Measurements from ENCODE around the gene PTPN1.

The PTPN1 gene

DNA sequence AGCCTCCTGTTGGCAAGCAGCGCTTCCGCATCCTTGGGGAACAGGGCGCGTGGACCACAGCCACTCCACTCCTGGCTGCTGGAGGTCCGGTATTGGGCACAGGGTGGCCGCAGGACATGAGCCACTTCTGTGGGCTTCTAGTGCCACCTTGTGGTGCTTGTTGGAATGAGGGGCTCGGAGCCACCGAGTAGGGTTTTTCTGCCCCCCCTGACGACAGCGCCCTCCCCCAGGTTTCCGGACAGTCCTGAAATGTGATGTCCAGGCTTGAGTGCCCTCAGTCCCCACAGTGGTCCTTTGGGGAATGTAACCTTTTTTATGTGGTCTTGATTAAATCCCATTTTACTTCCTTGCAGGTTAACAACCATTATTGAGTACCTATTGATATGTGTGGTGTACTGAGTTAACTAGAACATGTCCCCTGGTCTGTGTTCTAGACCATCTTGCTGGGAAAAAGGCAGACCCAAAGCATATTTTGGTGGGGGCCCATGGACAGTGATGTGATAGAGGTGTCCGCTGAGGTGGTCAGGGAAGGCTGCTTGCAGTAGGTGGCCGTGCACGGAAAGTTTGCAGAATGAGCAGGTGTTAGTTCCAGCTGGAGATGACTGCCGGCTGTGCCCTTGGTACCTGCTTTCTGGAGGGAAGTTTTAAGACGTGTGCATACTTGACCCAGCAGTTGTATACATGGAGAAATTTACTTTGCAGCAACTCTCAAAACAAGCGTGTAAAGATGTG lies 70.0 kb downstream of the PTPN1 start:
- no peak overlapping the region for H3K4me3 ChIP-seq (ENCODE audit: low read length)
- H3K27me3 ChIP-seq (ENCODE audit: control insufficient read depth, insufficient read depth, low read length): no peaks in the 10 kb centered on the region
- H3K9me3 ChIP-seq (ENCODE audit: control insufficient read depth, low read length): no peaks in the 10 kb centered on the region
- peaks cover 16% of the 10 kb centered on the region for H3K4me1 ChIP-seq (ENCODE audit: control insufficient read depth, insufficient read depth, low read length)
- H3K36me3 ChIP-seq (ENCODE audit: control insufficient read depth, insufficient read depth, low read length): peaks cover 14% of the 10 kb centered on the region
- H3K9ac ChIP-seq (ENCODE audit: low read length): no peak overlapping the region

DNA sequence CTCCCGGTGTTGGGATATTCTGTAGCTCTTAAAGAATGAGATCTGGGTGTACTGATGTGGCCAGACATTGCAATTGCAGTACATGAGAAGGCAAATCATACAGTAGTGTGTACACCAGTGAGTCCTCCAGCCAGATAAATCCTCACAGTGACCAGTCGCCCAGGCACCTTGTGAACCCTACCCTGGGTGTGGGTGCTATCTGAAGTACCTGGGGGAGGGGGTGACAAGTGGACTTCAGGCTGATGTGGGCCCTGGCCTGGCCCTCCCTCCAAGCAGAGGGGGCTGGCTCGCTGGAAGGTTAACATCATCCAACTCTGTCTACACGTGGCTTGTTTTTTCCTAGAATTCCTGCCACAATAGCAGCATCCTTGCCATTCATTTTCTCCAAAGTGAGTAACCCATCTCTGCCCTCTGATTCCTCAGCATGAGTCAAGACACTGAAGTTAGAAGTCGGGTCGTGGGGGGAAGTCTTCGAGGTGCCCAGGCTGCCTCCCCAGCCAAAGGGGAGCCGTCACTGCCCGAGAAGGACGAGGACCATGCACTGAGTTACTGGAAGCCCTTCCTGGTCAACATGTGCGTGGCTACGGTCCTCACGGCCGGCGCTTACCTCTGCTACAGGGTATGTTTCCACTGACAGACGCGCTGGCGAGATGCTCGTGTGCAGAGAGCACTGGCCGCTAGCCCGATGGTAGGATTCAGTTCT lies 70.8 kb downstream of the PTPN1 start:
- H3K9ac ChIP-seq (ENCODE audit: low read length): no peak overlapping the region
- H3K27me3 ChIP-seq (ENCODE audit: control insufficient read depth, insufficient read depth, low read length): no peaks in the 10 kb centered on the region
- H3K9me3 ChIP-seq (ENCODE audit: control insufficient read depth, low read length): no peaks in the 10 kb centered on the region
- no peak overlapping the region for H3K4me3 ChIP-seq (ENCODE audit: low read length)
- peaks cover 14% of the 10 kb centered on the region for H3K36me3 ChIP-seq (ENCODE audit: control insufficient read depth, insufficient read depth, low read length)
- H3K4me1 ChIP-seq (ENCODE audit: control insufficient read depth, insufficient read depth, low read length): peaks cover 16% of the 10 kb centered on the region

DNA sequence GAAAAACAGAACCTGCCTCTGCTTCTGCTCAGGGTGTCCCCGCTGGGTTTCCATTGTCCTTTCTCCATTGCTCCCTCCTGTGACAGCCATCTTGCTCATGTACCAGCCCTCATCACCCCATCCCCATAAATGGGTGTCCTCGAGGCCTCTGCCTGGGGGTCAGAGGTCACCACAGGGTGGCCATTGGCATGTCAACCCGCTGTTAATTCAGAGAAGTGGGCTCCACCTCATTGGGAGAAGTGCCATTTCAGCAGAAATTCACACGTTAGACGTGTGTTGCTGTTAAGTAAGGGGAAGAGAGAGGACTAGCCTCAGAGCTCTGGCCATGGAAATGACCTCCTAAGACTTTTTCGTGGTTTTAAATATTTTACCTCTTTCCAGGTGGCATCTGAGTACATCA lies 71.9 kb downstream of the PTPN1 start:
- Histone ChIP-seq H3K36me3 (ENCODE audit: control insufficient read depth, insufficient read depth, low read length) (peaks cover 14% of the 10 kb centered on the region), H3K4me3 (ENCODE audit: low read length) (no peak overlapping the region), H3K9ac (ENCODE audit: low read length) (no peak overlapping the region), H3K4me1 (ENCODE audit: control insufficient read depth, insufficient read depth, low read length) (peaks cover 14% of the 10 kb centered on the region), H3K9me3 (ENCODE audit: control insufficient read depth, low read length) (no peaks in the 10 kb centered on the region), H3K27me3 (ENCODE audit: control insufficient read depth, insufficient read depth, low read length) (no peaks in the 10 kb centered on the region)

DNA sequence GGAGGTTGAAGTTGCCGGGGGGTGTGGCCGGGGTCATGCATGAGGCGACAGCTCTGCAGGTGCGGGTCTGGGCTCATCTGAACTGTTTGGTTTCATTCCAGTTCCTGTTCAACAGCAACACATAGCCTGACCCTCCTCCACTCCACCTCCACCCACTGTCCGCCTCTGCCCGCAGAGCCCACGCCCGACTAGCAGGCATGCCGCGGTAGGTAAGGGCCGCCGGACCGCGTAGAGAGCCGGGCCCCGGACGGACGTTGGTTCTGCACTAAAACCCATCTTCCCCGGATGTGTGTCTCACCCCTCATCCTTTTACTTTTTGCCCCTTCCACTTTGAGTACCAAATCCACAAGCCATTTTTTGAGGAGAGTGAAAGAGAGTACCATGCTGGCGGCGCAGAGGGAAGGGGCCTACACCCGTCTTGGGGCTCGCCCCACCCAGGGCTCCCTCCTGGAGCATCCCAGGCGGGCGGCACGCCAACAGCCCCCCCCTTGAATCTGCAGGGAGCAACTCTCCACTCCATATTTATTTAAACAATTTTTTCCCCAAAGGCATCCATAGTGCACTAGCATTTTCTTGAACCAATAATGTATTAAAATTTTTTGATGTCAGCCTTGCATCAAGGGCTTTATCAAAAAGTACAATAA lies 72.5 kb downstream of the PTPN1 start:
- Histone ChIP-seq H3K36me3 (ENCODE audit: control insufficient read depth, insufficient read depth, low read length) (peaks cover 14% of the 10 kb centered on the region), H3K4me3 (ENCODE audit: low read length) (no peak overlapping the region), H3K9ac (ENCODE audit: low read length) (no peak overlapping the region), H3K4me1 (ENCODE audit: control insufficient read depth, insufficient read depth, low read length) (peaks cover 8% of the 10 kb centered on the region), H3K9me3 (ENCODE audit: control insufficient read depth, low read length) (no peaks in the 10 kb centered on the region), H3K27me3 (ENCODE audit: control insufficient read depth, insufficient read depth, low read length) (no peaks in the 10 kb centered on the region)

DNA sequence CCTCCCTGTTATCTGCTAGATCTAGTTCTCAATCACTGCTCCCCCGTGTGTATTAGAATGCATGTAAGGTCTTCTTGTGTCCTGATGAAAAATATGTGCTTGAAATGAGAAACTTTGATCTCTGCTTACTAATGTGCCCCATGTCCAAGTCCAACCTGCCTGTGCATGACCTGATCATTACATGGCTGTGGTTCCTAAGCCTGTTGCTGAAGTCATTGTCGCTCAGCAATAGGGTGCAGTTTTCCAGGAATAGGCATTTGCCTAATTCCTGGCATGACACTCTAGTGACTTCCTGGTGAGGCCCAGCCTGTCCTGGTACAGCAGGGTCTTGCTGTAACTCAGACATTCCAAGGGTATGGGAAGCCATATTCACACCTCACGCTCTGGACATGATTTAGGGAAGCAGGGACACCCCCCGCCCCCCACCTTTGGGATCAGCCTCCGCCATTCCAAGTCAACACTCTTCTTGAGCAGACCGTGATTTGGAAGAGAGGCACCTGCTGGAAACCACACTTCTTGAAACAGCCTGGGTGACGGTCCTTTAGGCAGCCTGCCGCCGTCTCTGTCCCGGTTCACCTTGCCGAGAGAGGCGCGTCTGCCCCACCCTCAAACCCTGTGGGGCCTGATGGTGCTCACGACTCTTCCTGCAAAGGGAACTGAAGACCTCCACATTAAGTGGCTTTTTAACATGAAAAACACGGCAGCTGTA lies 73.4 kb downstream of the PTPN1 start:
- Histone ChIP-seq H3K36me3 (ENCODE audit: control insufficient read depth, insufficient read depth, low read length) (peaks cover 10% of the 10 kb centered on the region), H3K9ac (ENCODE audit: low read length) (no peak overlapping the region), H3K27me3 (ENCODE audit: control insufficient read depth, insufficient read depth, low read length) (no peaks in the 10 kb centered on the region), H3K9me3 (ENCODE audit: control insufficient read depth, low read length) (no peaks in the 10 kb centered on the region), H3K4me3 (ENCODE audit: low read length) (no peak overlapping the region), H3K4me1 (ENCODE audit: control insufficient read depth, insufficient read depth, low read length) (peaks cover 4% of the 10 kb centered on the region)

DNA sequence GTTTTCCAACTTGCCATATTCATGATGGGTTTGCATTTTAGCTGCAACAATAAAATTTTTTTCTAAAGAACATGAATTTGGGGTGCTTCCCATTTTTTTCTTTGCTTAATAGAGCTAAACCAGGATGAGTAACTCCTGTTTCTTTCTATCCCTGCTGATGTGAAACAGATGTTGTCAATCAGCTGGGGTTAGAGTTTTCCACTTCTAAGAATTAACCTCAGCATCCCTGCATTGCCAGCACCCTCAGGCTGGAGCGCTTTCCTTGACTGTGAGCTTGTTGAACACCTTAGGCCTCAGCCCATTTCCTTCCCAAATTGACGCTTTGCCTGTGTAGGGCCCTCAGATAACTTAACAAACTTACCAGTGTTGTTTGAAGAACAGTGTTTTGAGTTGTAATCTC lies 74.5 kb downstream of the PTPN1 start:
- H3K36me3 ChIP-seq (ENCODE audit: control insufficient read depth, insufficient read depth, low read length): peaks cover 2% of the 10 kb centered on the region
- H3K4me3 ChIP-seq (ENCODE audit: low read length): no peak overlapping the region
- peaks cover 2% of the 10 kb centered on the region for H3K4me1 ChIP-seq (ENCODE audit: control insufficient read depth, insufficient read depth, low read length)

DNA sequence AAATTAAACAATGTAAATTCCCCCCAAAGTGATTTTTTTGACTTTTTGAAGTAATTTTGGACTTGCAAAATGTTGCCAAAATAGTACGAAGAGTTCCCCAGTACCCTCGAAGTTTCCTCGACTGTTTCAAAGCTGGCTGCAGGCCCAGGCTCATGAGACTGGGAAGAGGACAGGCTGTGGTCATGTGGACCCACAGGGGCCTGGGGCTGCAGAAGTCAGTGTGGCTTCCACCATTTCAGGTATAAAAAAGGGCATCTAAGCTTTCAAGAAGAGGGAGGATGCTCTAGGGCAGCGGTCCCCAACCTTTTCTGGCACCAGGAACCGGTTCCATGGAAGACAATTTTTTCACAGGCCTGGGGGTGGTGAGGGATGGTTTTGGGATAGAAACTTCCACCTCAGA lies 75.0 kb downstream of the PTPN1 start:
- Histone ChIP-seq H3K9ac (ENCODE audit: low read length) (no peak overlapping the region), H3K4me1 (ENCODE audit: control insufficient read depth, insufficient read depth, low read length) (no peaks in the 10 kb centered on the region), H3K4me3 (ENCODE audit: low read length) (no peak overlapping the region), H3K36me3 (ENCODE audit: control insufficient read depth, insufficient read depth, low read length) (no peaks in the 10 kb centered on the region), H3K9me3 (ENCODE audit: control insufficient read depth, low read length) (no peaks in the 10 kb centered on the region), H3K27me3 (ENCODE audit: control insufficient read depth, insufficient read depth, low read length) (no peaks in the 10 kb centered on the region)

More for the DNA sequence above, 74.5 kb downstream of the PTPN1 start:
- Histone ChIP-seq H3K9me3 (ENCODE audit: control insufficient read depth, low read length) (no peaks in the 10 kb centered on the region), H3K9ac (ENCODE audit: low read length) (no peak overlapping the region), H3K27me3 (ENCODE audit: control insufficient read depth, insufficient read depth, low read length) (no peaks in the 10 kb centered on the region)

DNA sequence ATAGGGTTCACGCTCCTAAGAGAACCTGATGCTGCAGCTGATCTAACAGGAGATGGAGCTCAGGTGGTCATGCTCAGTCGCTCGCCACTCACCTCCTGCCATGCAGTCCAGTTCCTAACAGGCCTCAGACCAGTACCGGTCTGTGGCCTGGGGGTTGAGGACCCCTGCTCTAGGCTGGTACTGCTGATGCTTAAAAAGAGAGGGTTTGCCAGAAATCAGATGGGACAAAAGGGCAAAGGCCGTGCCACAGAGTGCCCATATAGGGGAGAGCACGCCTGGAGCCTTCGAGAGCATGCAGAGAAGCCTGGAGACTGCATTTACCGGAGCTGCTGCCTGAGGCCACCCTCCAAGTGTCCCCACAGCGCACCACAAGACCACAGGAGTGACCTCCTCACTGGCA lies 75.5 kb downstream of the PTPN1 start:
- no peaks in the 10 kb centered on the region for H3K4me1 ChIP-seq (ENCODE audit: control insufficient read depth, insufficient read depth, low read length)
- H3K9me3 ChIP-seq (ENCODE audit: control insufficient read depth, low read length): no peaks in the 10 kb centered on the region
- H3K9ac ChIP-seq (ENCODE audit: low read length): no peak overlapping the region
- no peaks in the 10 kb centered on the region for H3K27me3 ChIP-seq (ENCODE audit: control insufficient read depth, insufficient read depth, low read length)
- H3K36me3 ChIP-seq (ENCODE audit: control insufficient read depth, insufficient read depth, low read length): no peaks in the 10 kb centered on the region
- no peak overlapping the region for H3K4me3 ChIP-seq (ENCODE audit: low read length)

DNA sequence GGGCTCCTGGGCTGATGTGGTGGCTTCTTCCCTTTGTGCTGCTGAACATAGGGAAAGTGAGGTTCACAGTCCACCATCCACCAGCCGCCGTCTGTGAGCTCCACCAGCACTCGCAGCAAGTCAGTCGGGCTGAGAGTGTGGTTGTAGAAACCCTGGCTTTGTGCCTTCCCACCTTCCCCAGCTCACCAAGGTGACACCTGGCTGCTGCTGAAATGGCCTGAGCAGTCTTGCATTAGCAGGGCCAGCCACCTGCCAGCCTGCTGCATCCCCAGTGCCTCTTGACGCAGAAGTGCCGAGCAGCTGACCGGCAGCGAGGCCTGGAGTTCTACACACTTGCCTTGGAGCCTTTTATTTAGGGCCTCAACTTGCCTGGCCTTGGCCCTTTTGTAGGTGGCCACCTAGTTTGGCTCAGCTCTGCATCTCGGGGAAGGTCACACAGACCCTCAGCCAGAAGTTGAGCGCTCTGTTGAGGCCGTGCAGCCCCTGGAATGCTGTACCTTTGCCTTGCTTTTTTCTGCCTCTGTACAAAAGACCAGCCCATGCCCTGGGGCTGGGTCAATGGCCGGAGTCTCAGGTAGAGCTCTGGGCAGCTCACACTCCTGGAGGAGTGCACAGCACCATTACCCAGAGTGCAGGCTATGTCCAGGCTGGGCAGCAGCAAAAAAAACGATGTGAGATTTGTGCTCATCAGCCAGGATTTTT lies 76.5 kb downstream of the PTPN1 start:
- H3K4me3 ChIP-seq (ENCODE audit: low read length): no peak overlapping the region
- no peaks in the 10 kb centered on the region for H3K36me3 ChIP-seq (ENCODE audit: control insufficient read depth, insufficient read depth, low read length)
- no peaks in the 10 kb centered on the region for H3K4me1 ChIP-seq (ENCODE audit: control insufficient read depth, insufficient read depth, low read length)
- H3K9ac ChIP-seq (ENCODE audit: low read length): no peak overlapping the region
- H3K9me3 ChIP-seq (ENCODE audit: control insufficient read depth, low read length): no peaks in the 10 kb centered on the region
- no peaks in the 10 kb centered on the region for H3K27me3 ChIP-seq (ENCODE audit: control insufficient read depth, insufficient read depth, low read length)

DNA sequence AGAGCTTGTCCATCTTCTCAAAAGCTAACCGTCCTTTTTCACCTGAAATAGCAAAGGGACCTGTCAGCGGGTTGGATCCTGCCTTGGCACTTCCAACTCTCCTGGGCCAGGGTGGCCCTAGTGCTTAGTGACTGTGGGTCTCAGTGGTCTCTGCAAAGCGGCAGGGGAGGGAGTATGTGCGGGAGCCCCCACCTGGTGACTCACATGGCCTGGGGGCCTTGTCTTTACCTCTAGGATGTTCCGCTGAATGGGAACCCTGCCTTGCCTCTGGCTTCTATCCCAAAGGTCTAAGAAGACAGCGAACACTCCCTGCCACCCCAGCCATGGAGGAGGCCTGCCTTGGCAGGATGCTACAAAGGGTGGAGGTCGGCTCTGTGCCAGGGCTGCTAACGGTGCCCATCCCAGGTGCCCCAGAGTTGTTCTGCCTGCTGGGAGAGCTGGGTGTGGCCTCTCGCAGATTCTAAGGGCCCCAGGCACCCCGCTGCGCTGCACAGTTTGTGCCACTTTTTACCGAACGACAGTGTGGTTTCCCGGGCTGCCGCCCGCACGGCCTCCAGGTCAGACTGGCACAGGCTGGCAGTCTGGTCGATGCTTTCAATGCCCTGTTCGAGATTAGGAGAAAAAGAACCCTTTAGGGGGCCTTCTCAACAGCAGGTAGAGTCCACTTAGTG lies 77.2 kb downstream of the PTPN1 start:
- H3K27me3 ChIP-seq (ENCODE audit: control insufficient read depth, insufficient read depth, low read length): no peaks in the 10 kb centered on the region
- no peaks in the 10 kb centered on the region for H3K36me3 ChIP-seq (ENCODE audit: control insufficient read depth, insufficient read depth, low read length)
- no peaks in the 10 kb centered on the region for H3K9me3 ChIP-seq (ENCODE audit: control insufficient read depth, low read length)
- peaks cover under 1% of the 10 kb centered on the region for H3K4me1 ChIP-seq (ENCODE audit: control insufficient read depth, insufficient read depth, low read length)
- no peak overlapping the region for H3K4me3 ChIP-seq (ENCODE audit: low read length)
- no peak overlapping the region for H3K9ac ChIP-seq (ENCODE audit: low read length)

DNA sequence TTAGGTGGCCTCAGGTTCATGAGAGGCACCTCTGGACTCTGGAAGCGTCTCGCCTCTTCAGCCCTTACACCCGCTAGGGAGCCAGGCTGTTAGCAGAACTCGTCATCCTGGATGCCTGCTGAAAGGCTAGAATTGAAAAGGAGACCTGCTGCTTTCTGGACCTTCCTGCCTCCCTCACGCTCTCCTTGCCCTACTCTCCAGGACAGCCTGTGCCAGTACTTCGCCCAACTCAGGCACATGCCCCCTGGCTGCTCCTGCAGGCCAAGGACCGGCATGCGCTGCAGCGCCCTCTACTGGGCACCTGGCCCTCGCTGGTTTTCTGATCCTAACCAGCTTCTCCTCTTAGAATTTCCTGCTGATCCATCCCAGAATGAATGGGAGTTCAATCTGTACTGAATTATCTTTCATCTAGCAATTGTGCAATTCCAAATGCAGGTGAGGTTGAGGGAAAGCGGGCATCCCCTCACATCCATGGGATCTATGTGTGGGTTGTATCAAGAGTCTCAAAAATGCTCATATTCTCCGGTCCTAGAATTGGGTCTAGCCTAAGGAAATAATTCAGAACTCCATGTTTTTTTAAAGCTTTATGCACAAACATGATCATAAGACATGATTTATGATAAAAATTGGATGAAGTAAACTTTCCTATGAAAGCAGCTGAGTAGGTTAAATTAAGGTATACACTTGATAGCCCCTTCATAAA lies 78.0 kb downstream of the PTPN1 start:
- H3K9ac ChIP-seq (ENCODE audit: low read length): no peak overlapping the region
- no peaks in the 10 kb centered on the region for H3K27me3 ChIP-seq (ENCODE audit: control insufficient read depth, insufficient read depth, low read length)
- no peak overlapping the region for H3K4me3 ChIP-seq (ENCODE audit: low read length)
- H3K9me3 ChIP-seq (ENCODE audit: control insufficient read depth, low read length): no peaks in the 10 kb centered on the region
- no peaks in the 10 kb centered on the region for H3K36me3 ChIP-seq (ENCODE audit: control insufficient read depth, insufficient read depth, low read length)
- H3K4me1 ChIP-seq (ENCODE audit: control insufficient read depth, insufficient read depth, low read length): peaks cover 6% of the 10 kb centered on the region
